Liver (tissue), 9 donors: ENCODE results near the gene NKRF. TPM values are rescaled to one million over a fixed set of nuclear protein-coding genes. Genes with fewer than 3 reads are reported as not detected.

Experiments used
- DNase-seq: peaks from one replicate; pipeline ENCODE4 v3.0.0-alpha.2; 2017; ENCODE audit warnings: low spot score
- H3K27ac ChIP-seq, 2 donors: one replicate each; pipeline ENCODE4 v1.7.0; 2013; ENCODE audit warnings: inconsistent platforms in 2 of 2, low read length in 2 of 2, control low read depth in 1 of 2, low read depth in 1 of 2, mild to moderate bottlenecking in 1 of 2
- H3K27me3 ChIP-seq, 4 donors: one replicate each; pipeline versions ENCODE4 v1.6.1 to v1.7.0; 2013; ENCODE audit warnings: low read length in 3 of 4, inconsistent platforms in 1 of 4, mild to moderate bottlenecking in 1 of 4, moderate library complexity in 1 of 4; ENCODE audit not compliant: control insufficient read depth in 4 of 4, insufficient read depth in 4 of 4
- H3K36me3 ChIP-seq, 4 donors: one replicate each; pipeline versions ENCODE4 v1.6.1 to v1.7.0; 2013; ENCODE audit warnings: low read length in 3 of 4, mild to moderate bottlenecking in 3 of 4, low read depth in 1 of 4, moderate library complexity in 1 of 4; ENCODE audit not compliant: control insufficient read depth in 4 of 4, insufficient read depth in 3 of 4
- H3K4me1 ChIP-seq, 4 donors: one replicate each; pipeline versions ENCODE4 v1.6.1 to v1.7.0; 2013; ENCODE audit warnings: low read length in 3 of 4, mild to moderate bottlenecking in 3 of 4, moderate library complexity in 1 of 4; ENCODE audit not compliant: control insufficient read depth in 4 of 4, insufficient read depth in 4 of 4
- H3K4me3 ChIP-seq, 3 donors: one replicate each; pipeline versions ENCODE4 v1.6.1 to v1.7.0; 2013; ENCODE audit warnings: low read length in 3 of 3, control low read depth in 1 of 3, low read depth in 1 of 3, mild to moderate bottlenecking in 1 of 3
- H3K9ac ChIP-seq, 2 donors: one replicate each; pipeline ENCODE4 v1.7.0; 2013; ENCODE audit warnings: low read length in 2 of 2, mild to moderate bottlenecking in 2 of 2, moderate library complexity in 2 of 2, control low read depth in 1 of 2, low read depth in 1 of 2
- H3K9me3 ChIP-seq, 4 donors: one replicate each; pipeline versions ENCODE4 v1.6.1 to v1.7.0; 2013; ENCODE audit warnings: low read length in 3 of 4; ENCODE audit not compliant: control insufficient read depth in 4 of 4
- EGR1 ChIP-seq, 2 donors: IDR thresholded peaks; 2 replicates each; pipeline ENCODE4 v1.6.1; 2016 to 2018; ENCODE audit warnings: antibody characterized with exemption in 2 of 2, low read depth in 2 of 2
- FOXA1 ChIP-seq: IDR thresholded peaks from 2 replicates; pipeline ENCODE4 v1.6.1; 2016; ENCODE audit warnings: antibody characterized with exemption
- FOXA2 ChIP-seq: IDR thresholded peaks from 2 replicates; pipeline ENCODE4 v1.6.1; 2016; ENCODE audit warnings: antibody characterized with exemption
- GABPA ChIP-seq, 2 donors: IDR thresholded peaks in 1 of 2; conservative IDR thresholded peaks in 1 of 2; 2 replicates each; pipeline ENCODE4 v1.6.1; 2016; ENCODE audit warnings: antibody characterized with exemption in 2 of 2, mild to moderate bottlenecking in 1 of 2, moderate library complexity in 1 of 2
- HNF4A ChIP-seq, 2 donors: conservative IDR thresholded peaks; 2 replicates each; pipeline ENCODE4 v1.6.1; 2016; ENCODE audit warnings: antibody characterized with exemption in 2 of 2, mild to moderate bottlenecking in 2 of 2
- HNF4G ChIP-seq: IDR thresholded peaks from 2 replicates; pipeline ENCODE4 v1.6.1; 2016; ENCODE audit warnings: antibody characterized with exemption
- JUND ChIP-seq, 2 donors: IDR thresholded peaks; 2 replicates each; pipeline ENCODE4 v1.6.1; 2016; ENCODE audit warnings: antibody characterized with exemption in 2 of 2
- NR2F2 ChIP-seq: IDR thresholded peaks from 2 replicates; pipeline ENCODE4 v1.6.1; 2016; ENCODE audit warnings: antibody characterized with exemption
- RAD21 ChIP-seq, 2 donors: IDR thresholded peaks; 2 replicates each; pipeline ENCODE4 v1.6.1; 2016; ENCODE audit warnings: antibody characterized with exemption in 2 of 2, mild to moderate bottlenecking in 2 of 2
- REST ChIP-seq: IDR thresholded peaks from 2 replicates; pipeline ENCODE4 v1.6.1; 2016; ENCODE audit warnings: antibody characterized with exemption, mild to moderate bottlenecking
- RXRA ChIP-seq, 2 donors: IDR thresholded peaks; 2 replicates each; pipeline ENCODE4 v1.6.1; 2017 to 2018; ENCODE audit warnings: antibody characterized with exemption in 2 of 2, mild to moderate bottlenecking in 1 of 2
- SP1 ChIP-seq: IDR thresholded peaks from 2 replicates; pipeline ENCODE4 v1.6.1; 2018; ENCODE audit warnings: antibody characterized with exemption, mild to moderate bottlenecking
- TAF1 ChIP-seq: conservative IDR thresholded peaks from 2 replicates; pipeline ENCODE4 v1.6.1; 2016; ENCODE audit warnings: antibody characterized with exemption, mild to moderate bottlenecking
- YY1 ChIP-seq: IDR thresholded peaks from 2 replicates; pipeline ENCODE4 v1.6.1; 2016; ENCODE audit warnings: antibody characterized with exemption, mild to moderate bottlenecking
- WGBS: extraction: QIAGEN DNeasy Blood & Tissue Kit; methylation state at CpG from one replicate; pipeline ENCODE4 v1.1.7; 2013; 5-methylcytosine and 5-hydroxymethylcytosine counted together
- polyA plus RNA-seq, 2 donors: library from polyadenylated mRNA; stranded (reverse) in 1 of 2; unstranded in 1 of 2; fragments of 200-250 nt in 1 of 2; fragments of >200 nt in 1 of 2; fragmentation: Nextera tagmentation in 1 of 2; extraction: Ambion mirVana in 1 of 2; gene quantifications; one replicate each; pipeline versions ENCODE4 v1.2.1 to v1.2.3, GENCODE V29; 2013 to 2015
- total RNA-seq, 2 donors: library from RNA; depleted of rRNA; stranded (reverse); fragments of >200 nt; gene quantifications; one replicate each; pipeline ENCODE4 v1.2.3, GENCODE V29; 2014
- TF ChIP-seq, protein P1 (sequence below): fragments of 150-350 bp; IDR thresholded peaks from 2 replicates; pipeline ENCODE4 v1.5.1; 2017; ENCODE audit warnings: improper control_type of control experiment, low read depth, low read length; ENCODE audit not compliant: missing input control
- TF ChIP-seq, protein P2 (sequence below): IDR thresholded peaks from 2 replicates; pipeline ENCODE4 v1.6.1; 2016; ENCODE audit warnings: antibody characterized with exemption
- TF ChIP-seq, protein P3 (sequence below): IDR thresholded peaks from 2 replicates; pipeline ENCODE4 v1.6.1; 2016; ENCODE audit warnings: antibody characterized with exemption
- TF ChIP-seq, protein P4 (sequence below): IDR thresholded peaks from 2 replicates; pipeline ENCODE4 v1.6.1; 2016; ENCODE audit warnings: antibody characterized with exemption
- donor health status: healthy.
- donor health status: healthy.
- donor health status: healthy.
- donor health status: healthy.
- donor health status: healthy.

The NKRF gene
- total and polyA plus RNA-seq, 4 donors: 1.3 to 3.4 (median 3.0) TPM

- no peaks in the 10 kb centered on the region for H3K27me3 ChIP-seq
- WGBS: 92% methylated on average over 8 of the region's 8 CpGs
- no peaks in the 10 kb centered on the region for H3K4me1 ChIP-seq
- no peak overlapping the region for H3K27ac ChIP-seq
- TF ChIP-seq, protein P1, sequence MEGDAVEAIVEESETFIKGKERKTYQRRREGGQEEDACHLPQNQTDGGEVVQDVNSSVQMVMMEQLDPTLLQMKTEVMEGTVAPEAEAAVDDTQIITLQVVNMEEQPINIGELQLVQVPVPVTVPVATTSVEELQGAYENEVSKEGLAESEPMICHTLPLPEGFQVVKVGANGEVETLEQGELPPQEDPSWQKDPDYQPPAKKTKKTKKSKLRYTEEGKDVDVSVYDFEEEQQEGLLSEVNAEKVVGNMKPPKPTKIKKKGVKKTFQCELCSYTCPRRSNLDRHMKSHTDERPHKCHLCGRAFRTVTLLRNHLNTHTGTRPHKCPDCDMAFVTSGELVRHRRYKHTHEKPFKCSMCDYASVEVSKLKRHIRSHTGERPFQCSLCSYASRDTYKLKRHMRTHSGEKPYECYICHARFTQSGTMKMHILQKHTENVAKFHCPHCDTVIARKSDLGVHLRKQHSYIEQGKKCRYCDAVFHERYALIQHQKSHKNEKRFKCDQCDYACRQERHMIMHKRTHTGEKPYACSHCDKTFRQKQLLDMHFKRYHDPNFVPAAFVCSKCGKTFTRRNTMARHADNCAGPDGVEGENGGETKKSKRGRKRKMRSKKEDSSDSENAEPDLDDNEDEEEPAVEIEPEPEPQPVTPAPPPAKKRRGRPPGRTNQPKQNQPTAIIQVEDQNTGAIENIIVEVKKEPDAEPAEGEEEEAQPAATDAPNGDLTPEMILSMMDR: no peak
- no peak for TF ChIP-seq SP1
- no peak for TF ChIP-seq HNF4A (conservative IDR thresholded peaks at IDR 0.05)
- TF ChIP-seq FOXA1: no peak
- TF ChIP-seq, protein P2, sequence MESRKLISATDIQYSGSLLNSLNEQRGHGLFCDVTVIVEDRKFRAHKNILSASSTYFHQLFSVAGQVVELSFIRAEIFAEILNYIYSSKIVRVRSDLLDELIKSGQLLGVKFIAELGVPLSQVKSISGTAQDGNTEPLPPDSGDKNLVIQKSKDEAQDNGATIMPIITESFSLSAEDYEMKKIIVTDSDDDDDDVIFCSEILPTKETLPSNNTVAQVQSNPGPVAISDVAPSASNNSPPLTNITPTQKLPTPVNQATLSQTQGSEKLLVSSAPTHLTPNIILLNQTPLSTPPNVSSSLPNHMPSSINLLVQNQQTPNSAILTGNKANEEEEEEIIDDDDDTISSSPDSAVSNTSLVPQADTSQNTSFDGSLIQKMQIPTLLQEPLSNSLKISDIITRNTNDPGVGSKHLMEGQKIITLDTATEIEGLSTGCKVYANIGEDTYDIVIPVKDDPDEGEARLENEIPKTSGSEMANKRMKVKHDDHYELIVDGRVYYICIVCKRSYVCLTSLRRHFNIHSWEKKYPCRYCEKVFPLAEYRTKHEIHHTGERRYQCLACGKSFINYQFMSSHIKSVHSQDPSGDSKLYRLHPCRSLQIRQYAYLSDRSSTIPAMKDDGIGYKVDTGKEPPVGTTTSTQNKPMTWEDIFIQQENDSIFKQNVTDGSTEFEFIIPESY: no peak
- no peak for TF ChIP-seq JUND (IDR thresholded peaks at IDR 0.05)
- TF ChIP-seq EGR1 (IDR thresholded peaks at IDR 0.05; ENCODE audit: low read depth in 2 of 2): no peak
- TF ChIP-seq TAF1: no peak
- no peak for TF ChIP-seq RXRA (IDR thresholded peaks at IDR 0.05)
- TF ChIP-seq GABPA (IDR thresholded peaks at IDR 0.05 in 1 of 2, conservative IDR thresholded peaks at IDR 0.05 in 1 of 2): no peak
- no peak for TF ChIP-seq HNF4G
- no peak for TF ChIP-seq NR2F2
- no peak for TF ChIP-seq RAD21 (IDR thresholded peaks at IDR 0.05)
- no peak for TF ChIP-seq YY1
- no peak for TF ChIP-seq FOXA2
- TF ChIP-seq, protein P3, sequence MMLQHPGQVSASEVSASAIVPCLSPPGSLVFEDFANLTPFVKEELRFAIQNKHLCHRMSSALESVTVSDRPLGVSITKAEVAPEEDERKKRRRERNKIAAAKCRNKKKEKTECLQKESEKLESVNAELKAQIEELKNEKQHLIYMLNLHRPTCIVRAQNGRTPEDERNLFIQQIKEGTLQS: no peak
- TF ChIP-seq, protein P4, sequence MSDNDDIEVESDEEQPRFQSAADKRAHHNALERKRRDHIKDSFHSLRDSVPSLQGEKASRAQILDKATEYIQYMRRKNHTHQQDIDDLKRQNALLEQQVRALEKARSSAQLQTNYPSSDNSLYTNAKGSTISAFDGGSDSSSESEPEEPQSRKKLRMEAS: no peak
- no peak for TF ChIP-seq REST
- no peak for DNase-seq
- H3K9me3 ChIP-seq: no peaks in the 10 kb centered on the region
- H3K9ac ChIP-seq: no peak overlapping the region
- no peak overlapping the region for H3K4me3 ChIP-seq
- H3K36me3 ChIP-seq: peaks cover 1 to 19% (median 3%) of the 10 kb centered on the region in 4 donors
These were observed 30.2 kb upstream of the NKRF start for GRCh38 chrX:119636419-119636818.
